ENCODE measurements around the gene CALB2. TPM values are rescaled to one million over a fixed set of nuclear protein-coding genes. Genes with fewer than 3 reads are reported as not detected.

CALB2 gene
- polyA plus RNA-seq, 1 experiment, result 0.16 TPM

- TF ChIP-seq CTCF (IDR thresholded peaks at IDR 0.05; ENCODE audit: insufficient read depth, low read depth, low read length), result no peak
- ChIA-PET CTCF (interaction anchor here (1.0 to 2.0 kb wide), 5 partner anchors 9 to 70 kb away, joined by 3 to 11 read pairs (median 4); no protein-coding TSS in a partner anchor), POLR2A (interaction anchor here (0.6 kb wide), 1 partner anchor 31 kb away, joined by 4 read pairs; no protein-coding TSS in a partner anchor)
- Histone ChIP-seq H3K4me3 (ENCODE audit: low read depth, low read length) (no peak overlapping the region), H3K36me3 (ENCODE audit: control insufficient read depth, insufficient read depth, low read length) (no peaks in the 10 kb centered on the region), H3K27me3 (ENCODE audit: control insufficient read depth, insufficient read depth, low read length) (peaks cover 9% of the 10 kb centered on the region; the same call in 1 of the 2 replicates)
- DNase-seq (ENCODE audit: low read depth), result no peak
Observed at GRCh38 chr16:71429581-71429980, 71.1 kb downstream of the CALB2 start.

GRCh38 chr16:71430744-71431143 lies 72.2 kb downstream of the CALB2 start:
- Histone ChIP-seq H3K4me3 (ENCODE audit: low read depth, low read length) (no peak overlapping the region), H3K36me3 (ENCODE audit: control insufficient read depth, insufficient read depth, low read length) (no peaks in the 10 kb centered on the region), H3K27me3 (ENCODE audit: control insufficient read depth, insufficient read depth, low read length) (peaks cover 6% of the 10 kb centered on the region; the same call in 1 of the 2 replicates)
- no peak for DNase-seq (ENCODE audit: low read depth)
- CTCF ChIA-PET, result no interaction called here
- TF ChIP-seq CTCF (IDR thresholded peaks at IDR 0.05; ENCODE audit: insufficient read depth, low read depth, low read length), result no peak
- POLR2A ChIA-PET, result no interaction called here

GRCh38 chr16:71431176-71431575 lies 72.7 kb downstream of the CALB2 start:
- no peak for DNase-seq (ENCODE audit: low read depth)
- TF ChIP-seq CTCF (IDR thresholded peaks at IDR 0.05; ENCODE audit: insufficient read depth, low read depth, low read length), result no peak
- ChIA-PET POLR2A (no interaction called here), CTCF (interaction anchor here (1.8 kb wide), 1 partner anchor 18 kb away, joined by 6 read pairs; no protein-coding TSS in a partner anchor)
- Histone ChIP-seq H3K36me3 (ENCODE audit: control insufficient read depth, insufficient read depth, low read length) (no peaks in the 10 kb centered on the region), H3K4me3 (ENCODE audit: low read depth, low read length) (no peak overlapping the region), H3K27me3 (ENCODE audit: control insufficient read depth, insufficient read depth, low read length) (peaks cover 3% of the 10 kb centered on the region; the same call in 1 of the 2 replicates)

GRCh38 chr16:71431991-71432390 lies 73.5 kb downstream of the CALB2 start:
- DNase-seq (ENCODE audit: low read depth), result no peak
- CTCF ChIA-PET, result interaction anchor here (1.8 to 2.0 kb wide), 2 partner anchors 19 to 68 kb away, joined by 5 to 6 read pairs; no protein-coding TSS in a partner anchor
- H3K4me3 ChIP-seq (ENCODE audit: low read depth, low read length), result no peak overlapping the region
- no peak for TF ChIP-seq CTCF (IDR thresholded peaks at IDR 0.05; ENCODE audit: insufficient read depth, low read depth, low read length)
- no peaks in the 10 kb centered on the region for H3K27me3 ChIP-seq (ENCODE audit: control insufficient read depth, insufficient read depth, low read length)
- POLR2A ChIA-PET, result no interaction called here
- H3K36me3 ChIP-seq (ENCODE audit: control insufficient read depth, insufficient read depth, low read length), result no peaks in the 10 kb centered on the region

GRCh38 chr16:71432906-71433305 lies 74.4 kb downstream of the CALB2 start:
- POLR2A ChIA-PET, result no interaction called here
- H3K36me3 ChIP-seq (ENCODE audit: control insufficient read depth, insufficient read depth, low read length), result no peaks in the 10 kb centered on the region
- no peak for TF ChIP-seq CTCF (IDR thresholded peaks at IDR 0.05; ENCODE audit: insufficient read depth, low read depth, low read length)
- H3K4me3 ChIP-seq (ENCODE audit: low read depth, low read length), result no peak overlapping the region
- CTCF ChIA-PET, result interaction anchor here (1.3 to 2.0 kb wide), 3 partner anchors 20 to 67 kb away, joined by 3 to 6 read pairs (median 5); no protein-coding TSS in a partner anchor
- H3K27me3 ChIP-seq (ENCODE audit: control insufficient read depth, insufficient read depth, low read length), result no peaks in the 10 kb centered on the region
- no peak for DNase-seq (ENCODE audit: low read depth)

All from BJ (cell line).